ENCODE results near the gene ARHGDIG. TPM values are rescaled to one million over a fixed set of nuclear protein-coding genes. Genes with fewer than 3 reads are reported as not detected.

Gene ARHGDIG
- total and polyA plus RNA-seq, 9 of the 15 experiments (the other 6 are each of a cell fraction or from before 2014, with no cell fraction given), result 0.36 to 2.5 (median 0.64) TPM; not detected in 2

- no peak for TF ChIP-seq CHD7 (IDR thresholded peaks at IDR 0.05; ENCODE audit: low read depth, low read length)
- TF ChIP-seq ZBTB11 (CRISPR knock-in tag; IDR thresholded peaks at IDR 0.05), result peak in 1 of 3 experiments; percentile 65; a peak in 2 of 6 replicates
- TF ChIP-seq ZNF316 (IDR thresholded peaks at IDR 0.05), result no peak
- no peak for TF ChIP-seq ZC3H11A (IDR thresholded peaks at IDR 0.05; ENCODE audit: low read depth, low read length)
- TF ChIP-seq CREB3 (tag; conservative IDR thresholded peaks at IDR 0.05; ENCODE audit: low read depth), result no peak
These were observed 44.3 kb downstream of the ARHGDIG start (continued) for GRCh38 chr16:324451-325334.
